ENCODE measurements around the gene MYLK4.

Gene MYLK4

DNA sequence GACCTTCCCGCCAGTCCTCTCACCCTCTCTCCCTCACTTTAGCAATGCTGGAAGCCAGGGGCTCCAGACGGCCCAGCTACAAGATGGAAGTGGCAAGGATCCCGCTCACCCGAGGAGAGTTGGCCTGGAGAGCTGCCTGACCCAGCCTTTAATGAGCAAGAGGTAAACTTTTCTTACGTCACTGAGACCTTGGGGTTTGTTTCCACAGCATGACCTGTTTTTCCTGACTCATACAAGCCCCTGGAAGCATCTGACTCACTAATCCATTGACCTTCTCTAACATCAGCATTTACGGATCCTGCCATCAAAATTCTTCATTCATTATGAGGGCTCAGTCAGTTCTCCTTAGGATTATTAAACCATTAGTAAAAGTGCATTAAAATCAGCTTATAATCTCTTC, 120.4 kb downstream of the MYLK4 start:
- TF ChIP-seq, protein P1, sequence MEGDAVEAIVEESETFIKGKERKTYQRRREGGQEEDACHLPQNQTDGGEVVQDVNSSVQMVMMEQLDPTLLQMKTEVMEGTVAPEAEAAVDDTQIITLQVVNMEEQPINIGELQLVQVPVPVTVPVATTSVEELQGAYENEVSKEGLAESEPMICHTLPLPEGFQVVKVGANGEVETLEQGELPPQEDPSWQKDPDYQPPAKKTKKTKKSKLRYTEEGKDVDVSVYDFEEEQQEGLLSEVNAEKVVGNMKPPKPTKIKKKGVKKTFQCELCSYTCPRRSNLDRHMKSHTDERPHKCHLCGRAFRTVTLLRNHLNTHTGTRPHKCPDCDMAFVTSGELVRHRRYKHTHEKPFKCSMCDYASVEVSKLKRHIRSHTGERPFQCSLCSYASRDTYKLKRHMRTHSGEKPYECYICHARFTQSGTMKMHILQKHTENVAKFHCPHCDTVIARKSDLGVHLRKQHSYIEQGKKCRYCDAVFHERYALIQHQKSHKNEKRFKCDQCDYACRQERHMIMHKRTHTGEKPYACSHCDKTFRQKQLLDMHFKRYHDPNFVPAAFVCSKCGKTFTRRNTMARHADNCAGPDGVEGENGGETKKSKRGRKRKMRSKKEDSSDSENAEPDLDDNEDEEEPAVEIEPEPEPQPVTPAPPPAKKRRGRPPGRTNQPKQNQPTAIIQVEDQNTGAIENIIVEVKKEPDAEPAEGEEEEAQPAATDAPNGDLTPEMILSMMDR (IDR thresholded peaks at IDR 0.05; ENCODE audit: borderline replicate concordance, control extremely low read depth, extremely low read depth, insufficient read depth, missing control alignments) = no peak
- no peak for DNase-seq (ENCODE audit: low spot score)
- in situ Hi-C loops (cut with MboI; ENCODE audit: low sequenced_read_pairs, unreplicated experiment) = loop anchor here (25.0 kb wide), 1 partner anchor 1043 kb away; no protein-coding TSS in a partner anchor

- DNase-seq (ENCODE audit: low spot score) = no peak
- in situ Hi-C loops (cut with MboI; ENCODE audit: low sequenced_read_pairs, unreplicated experiment) = loop anchor here (25.0 kb wide), 1 partner anchor 1039 kb away; no protein-coding TSS in a partner anchor
- TF ChIP-seq, protein P1 (IDR thresholded peaks at IDR 0.05; ENCODE audit: borderline replicate concordance, control extremely low read depth, extremely low read depth, insufficient read depth, missing control alignments) = no peak
Measured at GRCh38 chr6:2626401-2626800, 124.3 kb downstream of the MYLK4 start.

DNA sequence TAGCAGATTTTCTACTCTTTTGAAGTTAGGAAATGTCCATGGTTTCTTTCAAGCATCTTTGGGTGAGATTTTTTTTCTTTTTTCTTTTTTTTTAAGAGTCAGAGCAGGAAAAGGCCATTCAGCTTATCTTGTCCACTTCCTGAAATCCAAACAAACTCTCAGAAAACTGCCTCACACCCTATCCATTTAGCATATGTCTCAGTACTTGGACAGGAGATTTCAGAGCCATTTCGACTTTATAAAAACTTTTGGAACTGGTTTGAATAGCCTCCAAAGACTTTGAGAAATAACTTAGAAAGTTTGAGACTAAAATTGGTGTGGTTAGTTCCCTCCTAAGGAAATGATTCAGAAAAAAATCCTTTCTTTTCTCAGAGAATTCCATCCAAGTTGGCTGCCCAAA, 125.1 kb downstream of the MYLK4 start:
- in situ Hi-C loops (cut with MboI; ENCODE audit: low sequenced_read_pairs, unreplicated experiment) = loop anchor here (25.0 kb wide), 1 partner anchor 1038 kb away; no protein-coding TSS in a partner anchor
- no peak for DNase-seq (ENCODE audit: low spot score)
- TF ChIP-seq, protein P1 (IDR thresholded peaks at IDR 0.05; ENCODE audit: borderline replicate concordance, control extremely low read depth, extremely low read depth, insufficient read depth, missing control alignments) = no peak

GRCh38 chr6:2624177-2624576, 126.5 kb downstream of the MYLK4 start:
- no peak for DNase-seq (ENCODE audit: low spot score)
- in situ Hi-C loops (cut with MboI; ENCODE audit: low sequenced_read_pairs, unreplicated experiment) = no loop called here
- TF ChIP-seq, protein P1 (IDR thresholded peaks at IDR 0.05; ENCODE audit: borderline replicate concordance, control extremely low read depth, extremely low read depth, insufficient read depth, missing control alignments) = no peak

DNA sequence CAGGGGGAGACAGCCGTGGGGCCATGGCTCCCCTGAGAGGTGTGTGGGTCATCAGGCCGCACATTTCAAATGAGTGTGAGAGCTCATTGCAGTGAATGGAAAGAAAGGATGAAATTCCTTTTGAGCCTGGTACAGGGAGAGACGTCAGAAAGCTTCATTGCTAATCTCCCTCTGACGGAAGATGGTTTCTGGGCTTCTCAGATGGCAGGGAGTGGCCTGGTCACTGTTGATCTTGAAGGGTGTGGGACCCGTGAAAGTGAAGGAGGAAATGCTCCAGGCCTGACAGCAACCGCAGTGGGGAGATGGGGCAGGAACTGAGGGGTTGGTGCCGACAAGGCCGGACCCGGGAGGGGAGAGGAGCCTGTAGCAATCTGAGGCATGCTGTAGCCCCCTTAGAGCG, 127.4 kb downstream of the MYLK4 start:
- no peak for DNase-seq (ENCODE audit: low spot score)
- in situ Hi-C loops (cut with MboI; ENCODE audit: low sequenced_read_pairs, unreplicated experiment) = no loop called here
- TF ChIP-seq, protein P1 (IDR thresholded peaks at IDR 0.05; ENCODE audit: borderline replicate concordance, control extremely low read depth, extremely low read depth, insufficient read depth, missing control alignments) = no peak

DNA sequence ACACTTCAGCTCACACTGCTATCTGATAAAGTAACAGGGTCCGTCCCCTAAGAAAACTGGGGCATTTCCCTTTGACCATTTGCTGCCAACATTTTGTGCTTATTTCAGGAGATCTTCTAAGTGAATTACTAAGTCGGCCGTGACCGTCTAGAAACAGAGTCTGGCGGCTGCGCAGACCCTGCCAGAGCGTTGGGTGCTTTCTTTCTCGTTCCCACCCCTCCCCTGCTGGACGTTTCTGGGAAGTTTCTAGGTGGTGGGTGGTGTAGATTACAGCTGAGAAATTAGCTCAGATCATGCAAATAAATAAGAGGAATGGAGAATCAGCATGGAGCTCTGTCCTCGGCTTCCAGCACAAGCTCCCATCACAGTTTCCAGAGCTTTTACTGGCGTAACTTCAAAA, 128.1 kb downstream of the MYLK4 start:
- in situ Hi-C loops (cut with MboI; ENCODE audit: low sequenced_read_pairs, unreplicated experiment) = no loop called here
- TF ChIP-seq, protein P1 (IDR thresholded peaks at IDR 0.05; ENCODE audit: borderline replicate concordance, control extremely low read depth, extremely low read depth, insufficient read depth, missing control alignments) = no peak
- DNase-seq (ENCODE audit: low spot score) = no peak

DNA sequence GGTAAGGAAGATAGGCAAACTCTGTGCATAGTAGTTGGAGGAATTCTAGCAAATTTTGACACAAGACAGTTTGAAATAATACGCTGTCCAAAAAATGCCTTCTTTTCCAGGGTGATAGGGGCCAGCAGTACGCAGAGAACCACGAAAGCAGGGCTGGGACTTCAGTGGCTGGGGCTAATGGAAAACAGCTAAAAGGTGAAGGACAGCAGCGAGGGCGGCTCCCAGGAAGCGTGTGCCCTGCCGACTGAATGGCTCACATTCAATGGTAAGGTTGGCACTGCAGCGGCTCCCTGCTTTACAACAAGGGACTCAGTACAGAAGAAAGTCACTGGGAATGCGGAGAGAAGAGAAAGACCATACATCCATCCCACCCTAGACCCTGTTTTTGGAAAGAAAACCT, 131.1 kb downstream of the MYLK4 start:
- no peak for DNase-seq (ENCODE audit: low spot score)
- in situ Hi-C loops (cut with MboI; ENCODE audit: low sequenced_read_pairs, unreplicated experiment) = no loop called here
- TF ChIP-seq, protein P1 (IDR thresholded peaks at IDR 0.05; ENCODE audit: borderline replicate concordance, control extremely low read depth, extremely low read depth, insufficient read depth, missing control alignments) = no peak
